GM15510 (cell line): ENCODE measurements around the gene C16orf78.

Source experiments
- POLR2A ChIP-seq: IDR thresholded peaks from 3 replicates; pipeline ENCODE4 v1.6.1; 2011; ENCODE audit warnings: borderline replicate concordance; ENCODE audit not compliant: insufficient read length; ENCODE audit errors: extremely low read depth

Gene C16orf78

DNA sequence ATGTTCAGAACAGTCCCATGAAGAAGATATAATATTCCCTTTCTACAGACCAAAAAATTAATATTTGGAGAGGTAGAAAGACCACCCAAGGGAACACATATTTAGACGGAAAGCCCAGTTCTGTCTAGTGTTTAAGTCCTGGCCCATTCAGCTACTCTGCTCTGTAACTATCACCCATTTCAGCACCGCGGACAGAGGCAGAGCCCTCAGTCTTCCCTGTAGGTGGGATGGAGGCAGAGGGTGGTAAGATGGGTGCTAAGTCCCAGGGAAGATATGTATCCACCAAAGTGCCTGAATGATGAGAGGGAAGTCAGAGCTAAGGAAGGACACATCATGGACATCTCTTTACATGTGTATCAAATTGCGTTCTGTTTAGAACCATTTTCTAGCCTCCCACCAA, 27.8 kb upstream of the C16orf78 start:
- TF ChIP-seq POLR2A = no peak

DNA sequence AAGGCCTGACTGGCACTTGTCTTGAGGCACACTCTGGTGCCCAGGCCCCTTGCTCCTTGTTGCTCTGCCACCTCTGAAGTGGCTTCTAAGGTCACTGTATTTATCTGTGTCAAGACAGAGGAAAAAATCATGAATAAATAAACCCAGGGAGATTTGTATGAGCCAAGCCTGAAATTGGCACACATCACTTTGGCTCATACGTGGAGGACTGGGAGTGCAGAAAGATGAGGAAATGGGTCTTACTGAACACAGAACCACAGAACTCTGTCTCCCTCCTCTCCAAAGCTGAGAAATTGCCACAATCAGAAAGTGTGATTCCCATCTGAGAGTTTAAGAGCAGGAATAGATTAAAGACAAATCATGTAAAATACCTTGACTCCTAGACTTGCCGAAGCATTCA, 27.1 kb upstream of the C16orf78 start:
- TF ChIP-seq POLR2A = no peak

DNA sequence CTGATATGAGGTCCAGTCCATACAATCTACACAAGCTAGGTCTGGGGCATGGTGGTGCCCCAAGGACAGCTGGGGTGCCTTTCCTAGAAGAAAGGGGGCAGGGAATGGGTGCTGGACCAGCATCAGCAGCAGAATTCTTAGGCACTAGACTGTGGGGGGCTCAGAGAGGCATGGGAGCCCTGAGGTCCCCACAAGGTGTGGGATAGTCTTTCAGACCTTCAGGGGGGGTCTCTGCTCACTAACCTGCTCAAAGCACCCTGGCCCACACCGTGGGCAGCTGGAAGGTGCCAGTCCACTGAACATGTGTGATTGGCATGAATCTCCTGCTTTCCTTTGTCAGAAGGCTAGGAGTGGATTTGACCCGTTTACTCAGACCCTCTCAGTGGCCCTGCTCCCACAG, 26.1 kb upstream of the C16orf78 start:
- TF ChIP-seq POLR2A = no peak

DNA sequence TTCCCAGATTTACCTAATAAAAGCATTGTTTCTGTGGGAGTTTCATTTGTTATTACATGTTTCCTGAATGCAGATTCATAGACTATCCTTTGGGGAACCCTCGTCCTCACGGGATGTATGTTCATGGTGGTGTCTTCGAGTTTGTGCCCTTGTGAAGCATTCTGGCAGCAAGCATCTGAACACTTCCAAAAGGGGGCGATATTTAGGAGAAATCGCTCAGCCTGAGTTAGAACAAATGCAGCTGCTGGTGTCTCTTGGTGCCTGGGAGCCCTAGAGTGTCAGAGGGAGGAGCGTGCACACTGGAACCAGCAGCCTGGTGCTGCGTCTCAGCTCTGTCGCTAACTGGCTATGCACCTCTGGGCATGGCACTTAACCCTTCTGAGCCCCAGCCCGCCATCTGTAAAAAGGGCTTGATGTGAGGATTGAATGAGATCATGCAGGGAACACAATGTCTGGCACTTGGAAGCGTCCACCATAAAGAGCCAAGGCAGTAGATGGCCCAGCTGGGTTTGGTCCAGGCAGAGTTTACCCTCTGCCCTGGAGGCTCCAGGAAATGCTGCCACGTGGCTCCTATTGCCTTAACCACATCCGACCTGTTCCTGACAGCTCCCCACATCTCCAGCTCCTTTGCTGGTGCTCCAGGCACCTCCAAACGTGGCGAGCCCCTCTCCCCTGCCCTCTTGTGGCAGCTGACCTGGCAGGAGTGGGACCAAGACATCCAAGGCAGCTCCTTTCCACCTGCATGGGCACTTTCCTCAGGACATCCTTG, 25.0 kb upstream of the C16orf78 start:
- TF ChIP-seq POLR2A = no peak

DNA sequence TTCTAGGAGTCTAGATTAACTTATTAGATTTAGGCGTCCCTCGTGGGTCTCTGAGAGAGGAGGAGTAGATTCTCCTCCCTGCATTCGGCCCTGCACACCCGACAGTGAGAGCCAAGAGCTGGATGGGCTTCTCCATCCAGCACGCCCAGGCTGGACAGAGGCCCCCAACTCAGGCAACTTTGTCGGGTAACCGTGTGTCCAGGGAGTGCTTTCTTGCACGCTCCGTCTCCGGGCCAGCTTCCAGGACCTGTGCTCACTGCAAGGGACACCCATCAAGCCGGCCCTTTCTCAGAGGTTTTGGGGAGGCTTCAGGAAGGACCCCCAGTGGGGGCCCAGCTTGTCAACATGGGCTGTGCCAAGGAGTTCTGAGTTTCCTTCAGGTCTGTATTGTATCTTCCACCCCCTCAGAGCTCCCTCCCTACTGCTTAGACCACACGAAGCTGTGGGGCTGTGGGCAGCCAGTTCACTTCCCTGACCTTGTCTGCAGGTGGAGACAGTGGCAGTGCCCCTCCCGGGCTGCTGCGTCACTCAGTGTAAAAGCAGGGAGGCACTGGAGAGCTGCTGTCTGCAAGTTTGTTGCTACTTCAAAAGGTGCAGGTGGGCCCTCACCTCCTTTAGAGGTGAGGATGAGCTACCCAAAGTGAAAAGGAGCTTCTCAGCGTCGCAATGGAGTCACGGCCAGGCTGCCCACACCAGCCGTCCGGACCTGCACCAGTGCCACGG, 24.0 kb upstream of the C16orf78 start:
- no peak for TF ChIP-seq POLR2A

DNA sequence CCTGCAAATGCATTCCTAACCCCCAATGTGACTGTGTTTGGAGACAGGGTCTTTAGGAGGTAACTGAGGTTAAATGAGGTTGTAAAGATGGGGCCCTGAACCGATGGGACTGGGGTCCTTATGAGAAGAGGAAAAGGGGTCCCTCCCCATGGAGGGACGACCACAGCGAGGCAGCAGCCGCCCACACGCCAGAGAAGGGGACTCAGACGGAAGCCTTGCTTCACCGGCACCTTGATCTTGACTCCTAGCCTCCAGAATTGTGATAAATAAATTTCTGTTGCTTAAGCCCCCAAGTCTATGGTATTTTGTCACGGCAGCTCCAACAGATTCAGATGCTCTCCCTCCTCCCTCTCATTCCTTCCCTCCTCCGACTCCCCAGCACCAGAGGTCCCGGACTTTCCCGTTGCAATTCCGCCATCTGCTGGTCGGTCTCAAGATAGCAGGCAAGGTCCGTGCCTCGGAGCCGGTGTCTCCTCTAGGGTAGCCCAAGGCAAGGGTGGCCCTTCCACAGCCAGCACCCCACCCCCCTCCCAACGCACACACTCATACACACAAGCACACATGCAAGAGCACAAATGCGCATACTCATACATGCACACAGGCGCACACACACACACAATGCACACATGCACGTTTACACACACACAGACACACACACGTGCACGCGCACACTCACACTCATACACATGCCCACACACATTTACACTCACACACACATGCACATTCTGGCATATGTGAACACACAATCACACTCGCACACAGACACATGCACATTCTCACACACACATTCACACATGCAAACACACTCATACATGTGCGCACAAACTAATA, 23.1 kb upstream of the C16orf78 start:
- no peak for TF ChIP-seq POLR2A

DNA sequence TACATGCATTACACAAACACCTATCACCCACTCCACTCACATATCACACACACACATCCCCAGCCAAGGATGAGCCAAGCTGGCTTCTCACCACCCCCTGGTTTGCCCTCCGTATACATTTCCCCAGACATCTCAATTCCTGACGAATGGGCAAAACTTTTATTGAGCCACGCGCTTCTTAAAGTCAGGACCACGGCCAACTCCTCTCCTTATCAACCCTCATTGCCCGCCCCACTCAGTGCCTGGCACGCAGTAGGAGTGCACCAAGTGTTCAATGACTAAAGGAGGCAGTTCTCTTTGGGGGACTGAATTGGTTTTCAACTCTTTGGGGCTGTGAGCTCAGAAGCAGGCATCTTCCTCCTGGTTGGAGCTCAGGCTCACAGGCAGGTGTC, 22.5 kb upstream of the C16orf78 start:
- no peak for TF ChIP-seq POLR2A

DNA sequence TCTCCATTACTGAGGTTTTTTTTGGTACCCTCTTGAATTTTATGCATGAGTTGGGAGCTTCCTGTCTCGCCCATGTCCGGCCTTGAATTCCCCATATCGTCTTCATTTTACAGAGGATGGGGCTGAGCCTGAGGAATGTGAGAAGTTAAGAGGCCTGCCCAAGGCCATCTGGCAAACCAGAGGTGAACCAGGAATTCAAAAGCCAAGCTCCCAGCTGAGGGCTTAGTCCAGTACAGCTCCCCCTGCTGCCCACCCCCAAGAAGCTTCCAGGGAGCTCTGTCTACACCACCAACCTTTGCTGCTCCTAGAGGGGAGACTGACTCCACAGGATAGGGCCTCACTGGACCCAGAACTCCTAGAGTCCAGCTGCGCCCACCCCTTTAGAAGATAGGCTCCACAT, 20.7 kb upstream of the C16orf78 start:
- no peak for TF ChIP-seq POLR2A

DNA sequence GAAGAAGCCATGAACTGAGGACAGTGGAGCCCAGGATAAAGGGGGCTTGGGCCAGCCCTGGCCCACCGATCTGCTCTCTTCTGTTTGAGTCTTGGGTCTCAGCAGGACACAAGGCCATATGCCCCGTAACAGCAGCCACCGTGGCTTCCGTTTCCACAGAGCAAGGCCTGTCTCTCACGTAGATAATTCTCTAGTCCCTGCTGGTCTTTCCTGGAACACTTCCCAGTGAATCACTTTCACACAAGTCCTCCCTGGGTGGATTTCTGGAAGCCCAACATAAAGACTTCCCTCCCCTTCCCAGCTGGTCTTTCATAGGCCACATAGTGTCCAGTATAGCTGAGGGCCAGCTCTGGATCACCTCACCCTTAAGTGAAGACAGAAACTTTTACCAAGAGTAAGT, 19.9 kb upstream of the C16orf78 start:
- TF ChIP-seq POLR2A = no peak

DNA sequence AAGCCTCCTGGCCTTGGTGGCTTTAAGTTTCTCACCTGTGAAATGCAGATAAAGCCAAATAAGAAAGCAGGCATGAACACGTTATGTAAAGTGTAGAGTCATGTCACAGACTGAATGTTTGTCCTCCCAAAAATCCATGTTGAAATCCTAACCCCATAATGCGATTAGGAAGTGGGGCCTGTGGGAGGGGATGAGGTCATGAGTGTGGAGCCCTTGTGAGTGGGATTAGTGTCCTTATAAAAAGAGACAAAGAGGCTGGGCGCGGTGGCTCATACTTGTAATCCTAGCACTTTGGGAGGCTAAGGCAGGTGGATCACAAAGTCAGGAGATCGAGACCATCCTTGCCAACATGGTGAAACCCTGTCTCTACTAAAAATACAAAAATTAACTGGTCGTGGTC, 19.5 kb upstream of the C16orf78 start:
- no peak for TF ChIP-seq POLR2A

DNA sequence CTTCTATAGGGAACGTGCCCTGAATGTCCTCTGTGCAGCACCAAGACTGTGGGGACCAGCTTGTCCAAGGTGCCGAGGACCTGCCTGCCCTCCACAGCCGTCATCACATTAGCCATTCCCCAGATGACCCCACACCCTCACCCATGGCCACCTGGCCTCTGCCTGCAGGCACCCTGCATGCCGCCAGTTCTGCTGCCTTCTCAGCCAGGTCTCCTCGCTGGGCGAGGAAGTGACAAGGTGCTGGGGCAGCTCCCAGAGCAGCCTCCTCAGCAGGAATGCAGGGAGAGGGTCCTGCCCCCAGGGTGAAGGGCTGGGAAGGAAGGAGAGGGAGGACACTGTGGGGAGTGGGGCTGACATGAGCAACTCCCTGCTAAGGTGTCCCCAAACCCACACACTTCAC, 18.6 kb upstream of the C16orf78 start:
- TF ChIP-seq POLR2A = no peak

DNA sequence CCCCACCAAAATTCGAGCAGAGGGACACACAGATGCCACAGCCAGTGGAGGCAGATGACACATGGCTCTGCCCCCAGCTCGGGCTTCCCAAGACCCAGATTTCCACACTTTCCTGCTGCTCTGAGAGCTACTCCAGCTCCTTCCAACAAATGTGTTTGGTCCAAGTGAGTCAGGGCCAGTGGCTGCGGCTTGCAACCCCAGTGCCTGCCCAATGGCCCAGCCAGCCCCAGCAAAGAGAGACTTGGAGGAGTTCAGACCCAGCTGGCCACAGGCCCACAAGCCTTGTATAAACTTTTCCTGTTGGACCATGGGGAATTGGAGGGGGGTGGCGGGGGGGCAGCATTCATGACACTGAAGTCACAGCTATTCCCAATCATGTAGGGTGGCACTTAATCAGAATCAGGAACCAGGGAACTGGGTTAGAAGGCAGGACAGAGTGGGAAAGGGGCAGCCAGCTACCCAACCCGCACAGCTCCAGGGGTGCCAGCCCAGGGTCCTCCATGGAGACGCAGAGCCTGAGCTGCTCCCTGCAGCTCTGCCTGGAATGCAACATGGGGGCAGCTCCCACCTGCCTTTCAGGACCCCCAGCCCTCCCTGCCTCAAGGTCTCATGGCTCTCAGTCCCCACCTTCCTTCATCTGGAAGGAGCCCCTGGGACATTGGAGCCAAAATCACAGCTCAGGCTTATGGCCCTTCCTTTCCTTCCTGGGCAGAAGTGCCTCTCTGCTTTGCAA, 17.5 kb upstream of the C16orf78 start:
- TF ChIP-seq POLR2A = no peak

DNA sequence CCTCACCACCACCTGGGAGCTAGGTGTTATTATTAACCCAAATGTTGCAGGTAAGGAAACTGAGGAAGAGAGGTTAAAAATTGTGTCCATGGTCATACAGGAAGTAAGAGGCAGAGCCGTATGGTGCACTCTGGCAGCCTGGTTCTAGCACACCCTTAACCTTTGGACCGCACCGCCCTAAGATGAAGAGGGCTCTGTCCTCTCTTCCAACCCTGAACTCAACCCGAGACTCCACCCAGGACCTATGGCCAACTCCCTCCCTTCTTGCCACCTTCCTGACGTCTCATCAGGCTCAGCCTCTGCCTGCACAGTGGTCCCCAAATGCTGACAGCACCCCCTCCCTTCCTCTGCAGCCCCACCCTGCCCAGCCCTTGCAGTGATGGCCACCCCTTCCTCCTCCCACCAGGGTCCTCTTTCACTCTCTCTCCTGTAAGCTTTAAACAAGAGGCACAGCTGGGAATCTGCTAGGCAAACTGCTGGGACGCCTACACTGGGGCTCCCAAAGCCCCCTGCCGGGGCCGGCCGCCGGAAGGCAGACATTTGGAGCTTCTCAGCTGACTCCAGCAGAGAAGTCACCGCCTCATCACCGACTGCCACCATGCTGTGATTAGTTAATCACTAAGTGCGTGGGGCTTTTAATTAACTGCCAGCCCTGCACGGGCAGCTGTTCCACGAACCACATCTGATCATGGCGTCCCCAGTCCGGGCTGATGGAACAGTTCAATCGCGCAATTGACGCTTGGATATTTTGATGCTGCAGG, 16.7 kb upstream of the C16orf78 start:
- TF ChIP-seq POLR2A = no peak

DNA sequence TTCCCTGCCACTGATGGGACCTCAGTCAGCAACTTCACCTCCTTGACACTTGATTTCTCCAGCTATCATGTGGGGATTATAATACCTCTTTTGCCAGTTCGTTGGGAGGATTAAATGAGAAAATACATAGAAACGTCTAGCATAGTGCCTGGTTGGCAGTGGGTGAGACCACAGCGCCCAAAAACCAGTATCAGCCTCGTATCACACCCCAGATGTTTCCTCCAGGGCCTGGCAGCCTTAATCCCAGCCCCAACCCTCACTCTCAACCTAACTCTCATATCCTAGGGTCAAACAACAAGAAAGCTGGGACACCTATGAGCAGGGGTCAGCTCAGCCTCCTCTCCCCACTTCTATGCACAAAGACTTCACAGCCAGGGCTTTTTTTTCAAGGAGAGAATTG, 14.0 kb upstream of the C16orf78 start:
- no peak for TF ChIP-seq POLR2A

DNA sequence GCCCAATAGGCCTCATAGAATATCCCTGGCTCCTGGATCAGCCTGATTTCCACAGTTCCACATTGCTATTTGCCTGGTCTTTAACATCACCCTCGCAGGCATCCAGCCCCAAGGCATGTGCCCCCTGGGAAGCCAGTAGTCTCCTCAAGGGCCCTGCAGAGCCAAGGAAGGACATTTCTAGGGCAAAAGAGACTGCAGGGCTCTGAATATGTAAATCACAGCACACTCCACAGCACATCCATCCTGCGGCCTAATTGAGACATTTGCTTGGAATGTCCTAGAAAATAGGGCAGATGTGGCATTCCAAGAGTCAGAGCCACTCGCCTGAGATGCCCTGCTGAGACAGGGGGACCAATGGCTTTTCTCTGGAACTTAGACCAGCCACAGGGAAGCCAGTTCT, 11.4 kb upstream of the C16orf78 start:
- no peak for TF ChIP-seq POLR2A
